Adipocyte (in vitro differentiated cells): ENCODE measurements around the gene C22orf39.

ENCODE experiments used
- DNase-seq: peaks from one replicate; pipeline ENCODE4 v3.0.0-alpha.2; 2015; ENCODE audit warnings: low read depth
- H3K27me3 ChIP-seq: replicated peaks from 2 replicates; pipeline ENCODE4 v1.7.0; 2013; ENCODE audit warnings: mild to moderate bottlenecking, low read length, moderate library complexity; ENCODE audit not compliant: control insufficient read depth, insufficient read depth
- H3K36me3 ChIP-seq: 2 replicates; pipeline ENCODE4 v1.7.0; 2013; ENCODE audit warnings: low read length, mild to moderate bottlenecking, moderate library complexity; ENCODE audit not compliant: control insufficient read depth, insufficient read depth, severe bottlenecking
- H3K4me1 ChIP-seq: 2 replicates; pipeline ENCODE4 v1.7.0; 2013; ENCODE audit warnings: mild to moderate bottlenecking, low read length, moderate library complexity; ENCODE audit not compliant: control insufficient read depth, insufficient read depth
- H3K4me3 ChIP-seq: 2 replicates; pipeline ENCODE4 v1.7.0; 2013; ENCODE audit warnings: mild to moderate bottlenecking, low read length, moderate library complexity
- H3K9ac ChIP-seq: 2 replicates; pipeline ENCODE4 v1.7.0; 2013; ENCODE audit warnings: mild to moderate bottlenecking, low read length, moderate library complexity
- H3K9me3 ChIP-seq: 2 replicates; pipeline ENCODE4 v1.7.0; 2013; ENCODE audit warnings: mild to moderate bottlenecking, low read length, moderate library complexity; ENCODE audit not compliant: control insufficient read depth

C22orf39 gene

GRCh38 chr22:19461506-19461905, 14.0 kb upstream of the C22orf39 start:
- H3K27me3 ChIP-seq = no peaks in the 10 kb centered on the region
- H3K9ac ChIP-seq = no peak overlapping the region
- H3K9me3 ChIP-seq = no peaks in the 10 kb centered on the region
- no peak for DNase-seq
- peaks cover 19% of the 10 kb centered on the region for H3K4me1 ChIP-seq
- H3K36me3 ChIP-seq = peaks cover 82% of the 10 kb centered on the region
- no peak overlapping the region for H3K4me3 ChIP-seq

DNA sequence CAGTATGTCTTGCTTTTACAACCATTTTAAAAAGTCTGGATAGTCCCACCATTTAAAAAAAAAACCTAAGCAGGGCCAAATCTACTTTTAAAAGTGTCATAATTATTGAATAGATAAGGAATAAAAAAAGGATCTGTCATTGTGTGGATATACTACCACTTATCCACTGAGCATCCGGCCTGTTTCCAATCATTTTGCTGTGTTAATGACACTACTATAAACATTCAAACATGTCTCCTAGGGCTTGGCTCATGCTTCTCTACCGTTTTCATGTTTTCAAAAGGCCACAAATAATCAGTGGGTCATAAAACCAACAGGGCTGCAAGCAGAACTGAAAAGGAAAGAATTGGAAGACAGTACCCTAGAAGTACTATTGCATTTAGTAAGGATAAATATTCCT, 12.5 kb upstream of the C22orf39 start:
- Histone ChIP-seq H3K27me3 (no peaks in the 10 kb centered on the region), H3K4me1 (peaks cover 33% of the 10 kb centered on the region), H3K36me3 (peaks cover 82% of the 10 kb centered on the region), H3K9ac (no peak overlapping the region), H3K4me3 (no peak overlapping the region), H3K9me3 (no peaks in the 10 kb centered on the region)
- no peak for DNase-seq

DNA sequence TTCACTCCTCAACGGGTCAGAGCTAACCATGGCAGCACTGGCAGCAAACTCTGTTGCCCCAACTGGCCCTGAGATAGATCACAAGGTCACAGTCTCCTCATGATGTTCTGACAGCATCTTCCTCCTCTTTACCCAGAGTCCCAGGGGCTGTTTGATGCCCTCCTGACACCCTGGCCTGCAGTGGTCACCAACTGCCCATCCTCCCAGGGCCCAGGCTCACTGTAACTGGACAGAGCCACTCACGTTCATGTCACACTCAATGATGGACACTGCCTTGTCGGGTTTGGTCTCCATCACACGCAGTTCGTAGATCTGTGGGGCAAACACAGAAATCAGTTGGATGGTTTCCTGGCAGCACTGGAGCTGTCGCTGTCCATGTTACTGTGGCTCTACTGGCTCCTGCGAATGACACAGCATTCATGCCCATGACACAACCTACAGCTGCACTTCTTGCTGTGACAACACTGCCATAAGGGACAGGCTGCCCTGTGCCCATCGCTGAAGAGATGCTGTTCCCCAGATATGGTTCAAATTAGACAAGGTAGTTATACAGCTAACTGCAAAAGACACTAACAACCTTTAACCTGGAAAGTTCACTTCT, 10.4 kb upstream of the C22orf39 start:
- Histone ChIP-seq H3K9ac (no peak overlapping the region), H3K9me3 (no peaks in the 10 kb centered on the region), H3K27me3 (no peaks in the 10 kb centered on the region), H3K4me1 (peaks cover 19% of the 10 kb centered on the region), H3K4me3 (no peak overlapping the region), H3K36me3 (peaks cover 87% of the 10 kb centered on the region)
- DNase-seq = no peak

GRCh38 chr22:19456541-19456940, 9.0 kb upstream of the C22orf39 start:
- no peak overlapping the region for H3K9ac ChIP-seq
- H3K4me1 ChIP-seq = peaks cover 17% of the 10 kb centered on the region
- H3K4me3 ChIP-seq = no peak overlapping the region
- peaks cover 89% of the 10 kb centered on the region for H3K36me3 ChIP-seq
- no peaks in the 10 kb centered on the region for H3K27me3 ChIP-seq
- no peaks in the 10 kb centered on the region for H3K9me3 ChIP-seq
- no peak for DNase-seq

DNA sequence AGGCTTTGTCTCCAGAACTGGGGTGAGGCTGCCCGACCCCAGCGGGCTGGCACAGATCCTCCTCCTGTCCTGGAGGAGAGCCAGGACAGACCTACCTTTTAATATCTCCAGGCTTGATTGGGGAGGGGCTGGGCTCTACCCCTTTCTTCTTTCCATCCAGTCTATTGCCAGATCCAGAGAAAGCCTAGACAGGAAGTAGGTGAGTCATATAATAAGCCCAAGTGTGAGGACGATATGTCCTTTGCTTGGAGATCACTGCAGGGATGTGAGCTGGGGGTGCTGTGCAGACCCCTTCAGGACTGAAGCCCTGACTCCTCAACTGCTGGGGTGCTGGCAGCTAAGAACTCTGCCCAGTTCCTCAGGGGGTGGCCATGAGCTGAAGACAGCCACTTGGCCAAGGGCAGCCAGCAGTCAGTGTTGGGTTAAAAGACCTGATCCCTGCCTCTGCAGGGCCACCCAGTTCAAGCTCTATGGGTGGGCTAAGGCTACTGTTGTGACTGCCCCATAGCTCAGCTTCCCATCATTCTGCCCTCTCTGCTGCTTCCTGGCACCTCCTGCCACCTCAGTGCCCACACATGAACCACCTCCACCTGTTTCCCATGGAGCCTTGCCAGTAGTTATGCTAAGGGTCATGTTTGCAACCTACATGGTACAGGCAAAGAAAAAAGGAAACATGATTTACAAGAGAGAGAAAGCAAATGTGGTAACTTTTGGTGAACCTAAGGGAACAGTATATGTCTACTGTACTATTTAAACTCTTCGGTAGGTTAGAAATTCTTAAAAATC, 8.3 kb upstream of the C22orf39 start:
- H3K9me3 ChIP-seq = no peaks in the 10 kb centered on the region
- peaks cover 86% of the 10 kb centered on the region for H3K36me3 ChIP-seq
- H3K27me3 ChIP-seq = no peaks in the 10 kb centered on the region
- no peak overlapping the region for H3K9ac ChIP-seq
- H3K4me1 ChIP-seq = peaks cover 17% of the 10 kb centered on the region
- DNase-seq = no peak
- H3K4me3 ChIP-seq = no peak overlapping the region

DNA sequence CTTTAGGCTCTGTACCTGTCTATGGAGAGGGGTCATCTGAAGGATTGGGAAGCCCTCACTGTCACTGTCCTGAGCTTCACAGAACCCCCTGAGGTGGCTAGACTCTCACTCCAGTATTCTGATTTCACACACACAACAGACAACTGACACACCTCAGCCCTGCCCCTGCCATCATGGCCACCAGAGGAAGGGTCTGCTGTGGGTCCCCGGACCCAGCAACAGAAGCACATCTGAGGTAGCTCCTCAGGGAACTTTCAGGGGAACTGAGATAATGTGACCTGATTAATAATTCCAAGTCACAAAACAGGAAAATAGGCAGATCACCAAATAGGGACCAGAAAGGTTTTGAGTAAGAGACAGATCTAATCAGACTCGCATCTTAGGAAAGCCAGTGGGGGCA, 7.5 kb upstream of the C22orf39 start:
- DNase-seq = no peak
- H3K4me1 ChIP-seq = peaks cover 24% of the 10 kb centered on the region
- peaks cover 80% of the 10 kb centered on the region for H3K36me3 ChIP-seq

GRCh38 chr22:19454156-19454555, 6.6 kb upstream of the C22orf39 start:
- no peak overlapping the region for H3K9ac ChIP-seq
- H3K36me3 ChIP-seq = peaks cover 83% of the 10 kb centered on the region
- no peak overlapping the region for H3K4me3 ChIP-seq
- no peaks in the 10 kb centered on the region for H3K9me3 ChIP-seq
- peaks cover 31% of the 10 kb centered on the region for H3K4me1 ChIP-seq
- H3K27me3 ChIP-seq = no peaks in the 10 kb centered on the region
- no peak for DNase-seq

More for the DNA sequence above, 7.5 kb upstream of the C22orf39 start:
- Histone ChIP-seq H3K9me3 (no peaks in the 10 kb centered on the region), H3K27me3 (no peaks in the 10 kb centered on the region), H3K9ac (no peak overlapping the region), H3K4me3 (no peak overlapping the region)

GRCh38 chr22:19453718-19454117, 6.2 kb upstream of the C22orf39 start:
- Histone ChIP-seq H3K4me1 (peaks cover 31% of the 10 kb centered on the region), H3K9me3 (no peaks in the 10 kb centered on the region), H3K27me3 (no peaks in the 10 kb centered on the region), H3K4me3 (no peak overlapping the region), H3K9ac (no peak overlapping the region), H3K36me3 (peaks cover 78% of the 10 kb centered on the region)
- DNase-seq = no peak

GRCh38 chr22:19451570-19451969, 4.1 kb upstream of the C22orf39 start:
- no peak for DNase-seq
- no peaks in the 10 kb centered on the region for H3K27me3 ChIP-seq
- H3K9me3 ChIP-seq = no peaks in the 10 kb centered on the region
- peaks cover 41% of the 10 kb centered on the region for H3K4me1 ChIP-seq
- peaks cover 61% of the 10 kb centered on the region for H3K36me3 ChIP-seq
- H3K9ac ChIP-seq = no peak overlapping the region
- H3K4me3 ChIP-seq = no peak overlapping the region

- Histone ChIP-seq H3K4me1 (peaks cover 37% of the 10 kb centered on the region), H3K27me3 (no peaks in the 10 kb centered on the region), H3K9ac (no peak overlapping the region), H3K9me3 (no peaks in the 10 kb centered on the region), H3K4me3 (no peak overlapping the region), H3K36me3 (peaks cover 51% of the 10 kb centered on the region)
- DNase-seq = no peak
Observed at GRCh38 chr22:19450363-19451175, 3.1 kb upstream of the C22orf39 start.

- no peak for DNase-seq
- Histone ChIP-seq H3K27me3 (no peaks in the 10 kb centered on the region), H3K4me1 (peaks cover 32% of the 10 kb centered on the region), H3K36me3 (peaks cover 40% of the 10 kb centered on the region), H3K9ac (no peak overlapping the region), H3K9me3 (no peaks in the 10 kb centered on the region), H3K4me3 (no peak overlapping the region)
Observed at GRCh38 chr22:19449422-19449767, 1.9 kb upstream of the C22orf39 start.
